ENCODE data around the gene PHTF2.
"Not testable (repeated sequence)": the region's sequence is repeated elsewhere in the genome, so short reads cannot be mapped to it uniquely, and the experiment has no call there.

PHTF2 gene

GRCh38 chr7:77989981-77990566 is 191.5 kb downstream of the PHTF2 start:
- no peak for DNase-seq (ENCODE audit: low spot score)

DNA sequence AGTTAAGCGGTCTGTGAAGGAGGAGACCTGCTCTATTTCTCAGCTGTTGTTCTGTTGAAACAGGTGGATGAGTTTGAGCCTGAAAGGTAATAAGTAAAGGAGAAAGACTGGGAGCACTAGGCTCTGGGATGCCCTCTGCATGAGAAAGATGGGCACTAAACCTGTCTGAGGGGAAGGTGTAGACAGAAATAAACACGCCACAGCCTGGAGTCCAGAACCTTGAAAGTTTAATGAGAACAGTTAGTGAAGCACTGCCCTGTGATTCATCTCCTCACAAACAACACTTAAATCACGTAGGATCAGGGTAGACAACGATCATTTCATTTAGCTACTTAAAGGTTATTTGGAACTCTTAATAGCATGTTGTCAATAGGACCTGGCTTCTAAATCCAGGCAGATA is 193.1 kb downstream of the PHTF2 start:
- no peak for DNase-seq (ENCODE audit: low spot score)

DNA sequence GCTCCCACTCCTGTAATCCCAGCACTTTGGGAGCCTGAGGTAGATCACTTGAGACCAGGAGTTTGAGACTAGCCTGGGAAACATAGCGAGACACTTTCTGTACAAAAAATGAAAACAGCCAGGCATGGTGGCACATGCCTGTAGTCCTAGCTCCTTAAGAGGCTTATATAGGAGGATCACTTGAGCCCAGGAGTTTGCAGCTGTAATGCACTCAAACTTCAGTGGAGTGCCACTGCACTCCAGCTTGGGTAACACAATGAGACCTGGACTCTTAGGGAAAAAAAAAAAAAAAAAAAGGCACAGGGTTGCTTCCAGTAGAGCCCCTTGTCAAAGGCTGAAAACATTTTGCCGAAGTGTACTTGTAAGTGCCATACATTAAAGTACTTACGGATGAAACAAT is 195.3 kb downstream of the PHTF2 start:
- no peak for DNase-seq (ENCODE audit: low spot score)

- peak; percentile 70 for DNase-seq (ENCODE audit: low spot score)
These were observed 197.1 kb downstream of the PHTF2 start for GRCh38 chr7:77995717-77996116.

- not testable (repeated sequence) for DNase-seq (ENCODE audit: low spot score)
These were observed 200.6 kb downstream of the PHTF2 start for GRCh38 chr7:77999168-77999567.

DNA sequence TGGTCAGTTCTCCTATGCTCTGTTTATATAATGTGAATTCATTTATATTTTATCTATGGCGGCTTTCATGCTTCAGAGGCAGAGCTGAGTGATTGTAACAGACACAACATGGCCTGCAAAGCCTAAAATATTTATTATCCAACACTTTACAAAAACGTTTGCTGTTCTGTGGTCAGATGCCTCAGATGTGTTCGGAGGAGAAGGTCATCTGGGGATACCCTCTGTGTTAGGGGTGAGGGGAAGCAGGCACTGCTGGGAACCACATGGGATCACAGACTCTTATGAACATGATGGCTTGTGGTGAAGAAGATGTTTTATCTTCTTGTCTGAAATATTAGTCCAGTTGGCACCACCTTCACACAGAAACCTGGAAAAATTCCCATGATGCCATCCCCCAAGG is 203.4 kb downstream of the PHTF2 start:
- DNase-seq (ENCODE audit: low spot score) = no peak

GRCh38 chr7:78002715-78003114 is 204.1 kb downstream of the PHTF2 start:
- no peak for DNase-seq (ENCODE audit: low spot score)

DNA sequence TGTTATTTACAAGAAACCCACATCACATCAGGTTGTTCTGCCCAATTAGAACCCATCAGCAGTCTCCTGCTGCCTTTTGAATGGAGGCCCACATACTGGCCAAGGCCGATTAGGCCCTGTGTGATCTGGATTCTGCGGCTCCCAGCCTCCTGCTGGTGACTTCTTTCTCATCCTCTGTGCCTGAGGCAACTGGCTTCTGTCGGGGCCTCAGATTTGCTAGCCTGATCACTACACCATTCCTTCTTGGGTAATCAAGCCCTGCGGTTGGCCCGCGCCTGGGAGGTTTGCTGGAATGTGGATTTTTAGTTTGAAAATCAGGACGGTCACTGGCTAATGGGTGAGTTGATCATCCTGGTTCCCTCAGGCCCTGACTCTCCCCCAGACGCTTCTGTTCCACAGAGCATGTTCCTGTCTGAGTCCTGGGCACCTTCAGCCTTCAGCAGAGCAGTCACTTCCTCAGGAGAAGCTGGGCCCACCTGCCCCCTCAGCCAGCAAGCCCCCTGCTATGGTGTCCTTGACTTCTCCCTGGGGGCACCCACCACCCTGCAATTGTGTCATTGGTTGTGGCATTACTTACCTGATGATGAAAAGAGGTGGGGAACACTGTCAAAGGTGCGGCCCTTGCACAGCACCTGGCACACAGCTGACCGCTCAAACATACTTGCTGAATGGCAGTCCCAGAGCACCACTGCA is 207.6 kb downstream of the PHTF2 start:
- peak; percentile 35 for DNase-seq (ENCODE audit: low spot score)

Data from iPS-NIHi11 (cell line).